ENCODE measurements around the gene GFM1. TPM values are rescaled to one million over a fixed set of nuclear protein-coding genes. Genes with fewer than 3 reads are reported as not detected.

GFM1 gene
- total RNA-seq, 2 donors from 2014 or later, result 40.9 to 61.6 TPM

DNA sequence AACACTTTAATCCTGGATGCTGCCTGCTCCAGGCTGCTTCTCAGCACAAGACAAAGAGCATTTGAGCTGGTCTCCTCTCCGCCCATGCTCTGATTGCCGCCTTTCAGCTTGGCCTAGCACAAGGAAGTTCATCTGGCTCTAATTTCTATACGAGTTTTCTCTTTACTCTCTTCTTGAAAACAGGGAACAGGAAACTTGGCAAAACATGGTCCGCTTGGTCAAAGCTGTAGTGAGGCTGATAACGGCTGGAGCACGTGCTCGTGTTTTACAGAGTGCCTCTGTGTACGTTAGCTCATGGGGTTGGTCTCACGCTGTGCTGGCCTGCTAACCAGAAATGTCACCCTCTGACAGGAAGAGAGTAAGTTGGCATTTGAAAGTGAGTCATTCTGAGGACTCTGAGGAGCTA lies 68.8 kb downstream of the GFM1 start:
- TF ChIP-seq, protein P1, sequence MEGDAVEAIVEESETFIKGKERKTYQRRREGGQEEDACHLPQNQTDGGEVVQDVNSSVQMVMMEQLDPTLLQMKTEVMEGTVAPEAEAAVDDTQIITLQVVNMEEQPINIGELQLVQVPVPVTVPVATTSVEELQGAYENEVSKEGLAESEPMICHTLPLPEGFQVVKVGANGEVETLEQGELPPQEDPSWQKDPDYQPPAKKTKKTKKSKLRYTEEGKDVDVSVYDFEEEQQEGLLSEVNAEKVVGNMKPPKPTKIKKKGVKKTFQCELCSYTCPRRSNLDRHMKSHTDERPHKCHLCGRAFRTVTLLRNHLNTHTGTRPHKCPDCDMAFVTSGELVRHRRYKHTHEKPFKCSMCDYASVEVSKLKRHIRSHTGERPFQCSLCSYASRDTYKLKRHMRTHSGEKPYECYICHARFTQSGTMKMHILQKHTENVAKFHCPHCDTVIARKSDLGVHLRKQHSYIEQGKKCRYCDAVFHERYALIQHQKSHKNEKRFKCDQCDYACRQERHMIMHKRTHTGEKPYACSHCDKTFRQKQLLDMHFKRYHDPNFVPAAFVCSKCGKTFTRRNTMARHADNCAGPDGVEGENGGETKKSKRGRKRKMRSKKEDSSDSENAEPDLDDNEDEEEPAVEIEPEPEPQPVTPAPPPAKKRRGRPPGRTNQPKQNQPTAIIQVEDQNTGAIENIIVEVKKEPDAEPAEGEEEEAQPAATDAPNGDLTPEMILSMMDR (IDR thresholded peaks at IDR 0.05), result no peak
- H3K4me1 ChIP-seq, result no peaks in the 10 kb centered on the region

GRCh38 chr3:158717576-158717975 lies 73.2 kb downstream of the GFM1 start:
- Histone ChIP-seq H3K4me1 (no peaks in the 10 kb centered on the region), H3K36me3 (no peaks in the 10 kb centered on the region), H3K27ac (no peak overlapping the region), H3K9me3 (no peaks in the 10 kb centered on the region), H3K4me3 (no peak overlapping the region), H3K9ac (ENCODE audit: low read depth in 2 of 2, low read length in 2 of 2) (no peak overlapping the region), H3K27me3 (no peaks in the 10 kb centered on the region)
- TF ChIP-seq, protein P1 (IDR thresholded peaks at IDR 0.05), result no peak
- intact Hi-C loops (cut with DNase I), result no loop called here
- DNase-seq, result no peak

More for the DNA sequence above, 68.8 kb downstream of the GFM1 start:
- intact Hi-C loops (cut with DNase I), result loop anchor here (5.0 kb wide), 1 partner anchor 41 kb away; the partner anchor contains the start of gene LXN
- DNase-seq, result peak; percentile 72
- Histone ChIP-seq H3K27ac (peak overlapping the region; percentile 32), H3K36me3 (no peaks in the 10 kb centered on the region), H3K4me3 (no peak overlapping the region), H3K9ac (ENCODE audit: low read depth in 2 of 2, low read length in 2 of 2) (no peak overlapping the region), H3K27me3 (no peaks in the 10 kb centered on the region), H3K9me3 (no peaks in the 10 kb centered on the region)

DNA sequence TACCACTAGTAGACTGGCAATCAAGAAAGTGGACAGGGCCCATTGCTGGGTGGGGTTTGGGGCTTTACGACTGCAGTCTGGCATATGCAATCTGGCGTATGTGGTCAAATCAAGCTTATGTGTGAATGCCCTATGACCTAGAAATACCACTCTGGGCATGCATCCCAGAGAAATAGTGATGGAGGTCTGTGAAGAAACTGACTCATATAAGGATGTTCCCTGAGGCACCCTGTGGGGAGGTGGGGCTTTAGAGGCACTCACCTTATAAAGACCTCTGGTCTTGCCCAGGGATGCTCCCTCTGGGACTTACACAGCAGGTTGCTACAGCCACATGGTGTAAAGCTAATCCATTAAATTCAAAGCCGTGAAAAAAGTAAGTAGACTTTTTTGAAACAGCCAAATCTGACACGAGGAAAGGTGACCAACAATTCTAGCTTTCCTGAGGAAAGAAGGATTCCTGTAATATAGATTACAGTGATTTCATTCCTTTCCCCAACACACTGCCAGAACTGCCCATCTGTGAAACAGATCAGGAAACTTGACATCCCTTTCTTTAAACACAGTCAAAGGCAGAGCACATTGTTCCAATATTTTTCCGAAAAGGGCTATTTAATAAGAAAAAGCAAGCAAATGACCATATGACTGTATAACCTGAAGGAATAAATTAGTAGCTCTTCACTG lies 74.3 kb downstream of the GFM1 start:
- TF ChIP-seq, protein P1 (IDR thresholded peaks at IDR 0.05), result no peak
- intact Hi-C loops (cut with DNase I), result no loop called here
- Histone ChIP-seq H3K36me3 (no peaks in the 10 kb centered on the region), H3K27ac (no peak overlapping the region), H3K27me3 (no peaks in the 10 kb centered on the region), H3K9ac (ENCODE audit: low read depth in 2 of 2, low read length in 2 of 2) (no peak overlapping the region), H3K9me3 (no peaks in the 10 kb centered on the region), H3K4me3 (no peak overlapping the region), H3K4me1 (peaks cover 2% of the 10 kb centered on the region)
- peak; percentile 50 for DNase-seq

GRCh38 chr3:158722108-158722507 lies 77.8 kb downstream of the GFM1 start:
- peaks cover 30% of the 10 kb centered on the region for H3K4me1 ChIP-seq
- no peak overlapping the region for H3K9ac ChIP-seq (ENCODE audit: low read depth in 2 of 2, low read length in 2 of 2)
- H3K27me3 ChIP-seq, result no peaks in the 10 kb centered on the region
- no peak overlapping the region for H3K4me3 ChIP-seq
- TF ChIP-seq, protein P1 (IDR thresholded peaks at IDR 0.05), result no peak
- no peak for DNase-seq
- intact Hi-C loops (cut with DNase I), result no loop called here
- H3K36me3 ChIP-seq, result no peaks in the 10 kb centered on the region
- H3K9me3 ChIP-seq, result no peaks in the 10 kb centered on the region
- peak overlapping the region; percentile 96 for H3K27ac ChIP-seq

DNA sequence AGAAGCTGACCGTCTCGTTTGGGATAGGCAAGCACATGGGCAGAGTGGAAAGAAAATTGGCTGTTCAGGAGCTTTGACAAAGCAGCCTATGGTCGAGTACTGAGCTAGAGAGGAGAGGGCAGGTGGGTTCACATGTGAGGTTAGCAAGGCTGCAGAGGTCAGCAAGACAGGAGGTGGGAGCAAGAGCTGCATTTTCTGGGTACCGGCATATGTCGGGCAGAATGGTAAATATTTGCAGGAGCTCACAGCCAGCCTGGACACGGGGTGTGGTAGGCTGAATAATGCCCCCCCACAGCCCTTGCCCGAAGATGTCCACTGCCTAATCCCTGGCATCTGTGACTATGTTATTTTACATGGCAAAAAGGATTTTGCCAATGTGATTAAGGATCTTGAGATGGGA lies 79.7 kb downstream of the GFM1 start:
- Histone ChIP-seq H3K4me3 (no peak overlapping the region), H3K9me3 (no peaks in the 10 kb centered on the region), H3K36me3 (no peaks in the 10 kb centered on the region), H3K27me3 (no peaks in the 10 kb centered on the region), H3K9ac (ENCODE audit: low read depth in 2 of 2, low read length in 2 of 2) (peak overlapping the region; percentile 13 to 71), H3K27ac (peak overlapping the region; percentile 96), H3K4me1 (peaks cover 40% of the 10 kb centered on the region)
- intact Hi-C loops (cut with DNase I), result no loop called here
- peak; percentile 51 for DNase-seq
- TF ChIP-seq, protein P1 (IDR thresholded peaks at IDR 0.05), result no peak
